GM15510 (cell line): ENCODE results near the gene RPL11.
A peak's percentile ranks its signal among the peaks of the same experiment; 100 is the strongest.

ENCODE experiments used
- POLR2A ChIP-seq: IDR thresholded peaks from 3 replicates; pipeline ENCODE4 v1.6.1; 2011; ENCODE audit warnings: borderline replicate concordance; ENCODE audit not compliant: insufficient read length; ENCODE audit errors: extremely low read depth

RPL11 gene

GRCh38 chr1:23691499-23692307 lies at the start of gene RPL11:
Gene RPL11, plus strand, starts transcription at chr1:23691806. Its CDS starts 18 bp downstream, at chr1:23691824.
- TF ChIP-seq POLR2A: peak; percentile 94

- no peak for TF ChIP-seq POLR2A
These were observed 47.7 kb upstream of the RPL11 start for GRCh38 chr1:23643736-23644554.

- TF ChIP-seq POLR2A: no peak
These were observed 47.1 kb upstream of the RPL11 start for GRCh38 chr1:23644555-23644866.

- no peak for TF ChIP-seq POLR2A
These were observed 46.3 kb upstream of the RPL11 start for GRCh38 chr1:23645338-23645737.

- no peak for TF ChIP-seq POLR2A
These were observed 45.5 kb upstream of the RPL11 start for GRCh38 chr1:23646091-23646490.

GRCh38 chr1:23646541-23646940 lies 45.1 kb upstream of the RPL11 start:
- TF ChIP-seq POLR2A: no peak

GRCh38 chr1:23648576-23648975 lies 43.0 kb upstream of the RPL11 start:
- no peak for TF ChIP-seq POLR2A

GRCh38 chr1:23650344-23650990 lies 41.1 kb upstream of the RPL11 start:
- TF ChIP-seq POLR2A: no peak

GRCh38 chr1:23651069-23651808 lies 40.4 kb upstream of the RPL11 start:
- no peak for TF ChIP-seq POLR2A

GRCh38 chr1:23657659-23658275 lies 33.8 kb upstream of the RPL11 start:
- no peak for TF ChIP-seq POLR2A

- no peak for TF ChIP-seq POLR2A
These were observed 30.9 kb upstream of the RPL11 start for GRCh38 chr1:23660671-23661070.

GRCh38 chr1:23661887-23662286 lies 29.7 kb upstream of the RPL11 start:
- no peak for TF ChIP-seq POLR2A

- no peak for TF ChIP-seq POLR2A
These were observed 26.5 kb upstream of the RPL11 start for GRCh38 chr1:23664837-23665795.

- TF ChIP-seq POLR2A: no peak
These were observed 24.2 kb upstream of the RPL11 start for GRCh38 chr1:23667411-23667810.

GRCh38 chr1:23670709-23671108 lies 20.9 kb upstream of the RPL11 start:
- no peak for TF ChIP-seq POLR2A
